Measurements from ENCODE around the gene ZYG11B.

GRCh38 chr1:52725903-52726264 lies 369 bp upstream of the ZYG11B start:
- TF ChIP-seq CTCF (IDR thresholded peaks at IDR 0.05) (no peak), POLR2AphosphoS5 (IDR thresholded peaks at IDR 0.05) (no peak)

All from esophagus muscularis mucosa (tissue), 3 donors.